ENCODE results near the gene HTT.

Gene HTT

GRCh38 chr4:3060946-3061345 is 13.5 kb upstream of the HTT start:
- Mint-ChIP-seq H3K27me3 (peaks cover 34% of the 10 kb centered on the region), H3K27ac (no peak overlapping the region), H3K4me3 (no peak overlapping the region), H3K4me1 (ENCODE audit: low read depth) (peaks cover 42% of the 10 kb centered on the region), H3K9me3 (peaks cover 12% of the 10 kb centered on the region), H3K36me3 (ENCODE audit: low read depth) (peaks cover 4% of the 10 kb centered on the region)
- intact Hi-C loops (cut with micrococcal nuclease), result no loop called here

DNA sequence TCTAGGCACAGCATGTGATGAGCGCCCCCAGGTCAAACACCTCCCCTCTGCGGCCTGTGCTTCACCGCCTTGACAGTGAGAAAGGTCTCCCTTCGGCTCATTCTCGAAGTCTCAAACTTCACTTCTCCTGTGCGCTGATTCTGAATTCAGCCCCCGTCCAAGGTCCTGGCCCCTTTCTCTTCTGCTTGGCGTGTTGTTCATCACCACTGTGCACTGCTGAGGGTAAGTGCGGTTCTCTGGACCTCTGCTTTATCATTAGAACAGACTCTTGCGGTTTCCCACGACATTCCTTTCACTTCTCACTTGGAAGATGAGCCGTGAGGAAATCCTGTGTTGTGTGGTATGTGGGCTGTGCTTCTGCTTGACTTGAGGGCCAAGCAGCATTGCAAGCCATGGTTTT is 12.0 kb upstream of the HTT start:
- no peaks in the 10 kb centered on the region for H3K9me3 Mint-ChIP-seq
- peak overlapping the region; percentile 30 for H3K4me3 Mint-ChIP-seq
- intact Hi-C loops (cut with micrococcal nuclease), result no loop called here
- H3K27ac Mint-ChIP-seq, result no peak overlapping the region
- H3K27me3 Mint-ChIP-seq, result peaks cover 27% of the 10 kb centered on the region
- no peaks in the 10 kb centered on the region for H3K36me3 Mint-ChIP-seq (ENCODE audit: low read depth)
- peaks cover 57% of the 10 kb centered on the region for H3K4me1 Mint-ChIP-seq (ENCODE audit: low read depth)

DNA sequence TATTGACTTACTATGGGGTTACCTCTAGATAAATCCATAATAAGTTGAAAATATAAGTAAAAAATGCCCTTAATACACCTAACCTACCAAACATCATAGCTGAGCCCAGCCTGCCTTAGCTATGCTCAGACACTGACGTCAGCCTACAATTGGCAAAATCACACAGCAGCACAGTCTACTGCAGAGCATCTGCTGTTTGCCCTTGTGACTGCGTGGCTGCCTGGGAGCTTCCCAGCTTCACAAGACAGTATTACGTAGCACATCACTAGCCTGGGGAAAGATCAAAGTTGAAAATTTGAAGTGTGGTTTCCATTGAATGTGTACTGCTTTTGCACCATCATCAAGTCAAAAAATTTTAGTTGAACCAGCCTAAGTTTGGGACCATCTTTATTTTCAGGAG is 8.9 kb upstream of the HTT start:
- Mint-ChIP-seq H3K27me3 (peaks cover 41% of the 10 kb centered on the region), H3K4me1 (ENCODE audit: low read depth) (peaks cover 44% of the 10 kb centered on the region), H3K4me3 (no peak overlapping the region), H3K27ac (no peak overlapping the region), H3K9me3 (no peaks in the 10 kb centered on the region), H3K36me3 (ENCODE audit: low read depth) (no peaks in the 10 kb centered on the region)
- intact Hi-C loops (cut with micrococcal nuclease), result no loop called here

DNA sequence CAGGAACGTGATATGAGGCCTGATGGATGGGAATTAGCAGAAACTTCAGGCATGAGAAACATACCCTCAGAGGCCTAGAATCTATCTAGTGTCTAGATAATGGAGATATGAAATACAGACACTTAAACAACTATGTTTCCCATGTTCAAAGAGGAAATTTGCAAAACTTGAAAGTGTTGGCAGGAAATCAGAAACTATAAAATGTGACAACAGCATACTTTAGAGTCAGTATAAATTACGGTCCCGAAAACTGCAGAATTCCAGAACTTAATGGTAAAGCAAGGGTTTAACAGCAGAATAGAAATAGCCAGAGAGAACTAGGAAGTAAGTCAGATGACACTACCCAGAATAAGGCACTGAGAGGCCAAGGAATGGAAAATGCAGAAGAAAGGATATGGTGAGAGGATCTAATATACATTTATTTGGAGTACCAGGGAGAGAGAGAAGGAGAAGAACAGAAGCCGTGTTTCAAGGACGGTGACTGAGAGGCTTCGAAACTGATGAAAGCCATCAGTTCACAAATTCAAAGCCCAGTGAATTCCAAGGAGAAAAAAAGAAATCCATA is 7.6 kb upstream of the HTT start:
- Mint-ChIP-seq H3K27ac (peak overlapping the region; percentile 39), H3K9me3 (no peaks in the 10 kb centered on the region), H3K4me1 (ENCODE audit: low read depth) (peaks cover 36% of the 10 kb centered on the region), H3K4me3 (no peak overlapping the region), H3K36me3 (ENCODE audit: low read depth) (no peaks in the 10 kb centered on the region), H3K27me3 (peaks cover 35% of the 10 kb centered on the region)
- intact Hi-C loops (cut with micrococcal nuclease), result no loop called here

GRCh38 chr4:3067473-3068001 is 6.9 kb upstream of the HTT start:
- Mint-ChIP-seq H3K9me3 (no peaks in the 10 kb centered on the region), H3K27me3 (peaks cover 32% of the 10 kb centered on the region), H3K27ac (peak overlapping the region; percentile 39)

GRCh38 chr4:3069661-3070199 is 4.8 kb upstream of the HTT start:
- Mint-ChIP-seq H3K4me1 (ENCODE audit: low read depth) (peaks cover 20% of the 10 kb centered on the region), H3K27me3 (peaks cover 28% of the 10 kb centered on the region), H3K9me3 (no peaks in the 10 kb centered on the region), H3K36me3 (ENCODE audit: low read depth) (peaks cover 6% of the 10 kb centered on the region), H3K4me3 (no peak overlapping the region), H3K27ac (no peak overlapping the region)
- intact Hi-C loops (cut with micrococcal nuclease), result loop anchor here (10.0 kb wide), 1 partner anchor 105 kb away; the partner anchor contains the start of genes GRK4 and NOP14

More at GRCh38 chr4:3067473-3068001, 6.9 kb upstream of the HTT start:
- Mint-ChIP-seq H3K4me3 (no peak overlapping the region), H3K4me1 (ENCODE audit: low read depth) (peaks cover 31% of the 10 kb centered on the region), H3K36me3 (ENCODE audit: low read depth) (no peaks in the 10 kb centered on the region)
- intact Hi-C loops (cut with micrococcal nuclease), result no loop called here

GRCh38 chr4:3070709-3071500 is 3.6 kb upstream of the HTT start:
- intact Hi-C loops (cut with micrococcal nuclease), result loop anchor here (10.0 kb wide), 1 partner anchor 106 kb away; the partner anchor contains the start of genes GRK4 and NOP14

GRCh38 chr4:3071811-3072210 is 2.7 kb upstream of the HTT start:
- peaks cover 23% of the 10 kb centered on the region for H3K27me3 Mint-ChIP-seq
- peaks cover 23% of the 10 kb centered on the region for H3K4me1 Mint-ChIP-seq (ENCODE audit: low read depth)
- no peak overlapping the region for H3K4me3 Mint-ChIP-seq
- no peak overlapping the region for H3K27ac Mint-ChIP-seq
- no peaks in the 10 kb centered on the region for H3K9me3 Mint-ChIP-seq
- peaks cover 18% of the 10 kb centered on the region for H3K36me3 Mint-ChIP-seq (ENCODE audit: low read depth)
- intact Hi-C loops (cut with micrococcal nuclease), result loop anchor here (10.0 kb wide), 1 partner anchor 107 kb away; the partner anchor contains the start of genes GRK4 and NOP14

More at GRCh38 chr4:3070709-3071500, 3.6 kb upstream of the HTT start:
- H3K4me3 Mint-ChIP-seq, result no peak overlapping the region
- no peak overlapping the region for H3K27ac Mint-ChIP-seq
- no peaks in the 10 kb centered on the region for H3K9me3 Mint-ChIP-seq
- H3K36me3 Mint-ChIP-seq (ENCODE audit: low read depth), result peaks cover 16% of the 10 kb centered on the region
- H3K27me3 Mint-ChIP-seq, result peaks cover 23% of the 10 kb centered on the region
- H3K4me1 Mint-ChIP-seq (ENCODE audit: low read depth), result peaks cover 28% of the 10 kb centered on the region

DNA sequence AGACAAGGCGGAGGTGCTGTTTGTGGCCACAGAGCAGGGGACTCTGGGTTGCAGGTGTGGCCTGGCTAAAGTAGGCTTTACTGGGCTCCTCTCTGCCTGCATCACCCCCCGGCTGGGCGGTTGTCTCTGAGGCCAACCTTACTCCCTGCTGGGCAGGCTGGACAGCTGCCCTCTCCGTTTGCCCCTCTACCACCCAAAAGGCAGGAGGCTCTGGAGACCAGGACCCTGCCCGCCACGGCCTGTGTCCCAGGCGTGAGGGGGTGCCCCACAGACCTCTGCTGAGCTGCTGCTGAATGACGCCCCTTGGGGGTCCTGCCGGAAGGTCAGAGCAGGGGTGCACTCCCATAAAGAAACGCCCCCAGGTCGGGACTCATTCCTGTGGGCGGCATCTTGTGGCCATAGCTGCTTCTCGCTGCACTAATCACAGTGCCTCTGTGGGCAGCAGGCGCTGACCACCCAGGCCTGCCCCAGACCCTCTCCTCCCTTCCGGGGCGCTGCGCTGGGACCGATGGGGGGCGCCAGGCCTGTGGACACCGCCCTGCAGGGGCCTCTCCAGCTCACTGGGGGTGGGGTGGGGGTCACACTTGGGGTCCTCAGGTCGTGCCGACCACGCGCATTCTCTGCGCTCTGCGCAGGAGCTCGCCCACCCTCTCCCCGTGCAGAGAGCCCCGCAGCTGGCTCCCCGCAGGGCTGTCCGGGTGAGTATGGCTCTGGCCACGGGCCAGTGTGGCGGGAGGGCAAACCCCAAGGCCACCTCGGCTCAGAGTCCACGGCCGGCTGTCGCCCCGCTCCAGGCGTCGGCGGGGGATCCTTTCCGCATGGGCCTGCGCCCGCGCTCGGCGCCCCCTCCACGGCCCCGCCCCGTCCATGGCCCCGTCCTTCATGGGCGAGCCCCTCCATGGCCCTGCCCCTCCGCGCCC is 1.1 kb upstream of the HTT start:
- Mint-ChIP-seq H3K9me3 (no peaks in the 10 kb centered on the region), H3K27me3 (peaks cover 20% of the 10 kb centered on the region), H3K27ac (peak overlapping the region; percentile 97), H3K4me3 (peak overlapping the region; percentile 66), H3K36me3 (ENCODE audit: low read depth) (peaks cover 18% of the 10 kb centered on the region), H3K4me1 (ENCODE audit: low read depth) (peaks cover 19% of the 10 kb centered on the region)
- intact Hi-C loops (cut with micrococcal nuclease), result loop anchor here (10.0 kb wide), 1 partner anchor 109 kb away; the partner anchor contains the start of genes GRK4 and NOP14

DNA sequence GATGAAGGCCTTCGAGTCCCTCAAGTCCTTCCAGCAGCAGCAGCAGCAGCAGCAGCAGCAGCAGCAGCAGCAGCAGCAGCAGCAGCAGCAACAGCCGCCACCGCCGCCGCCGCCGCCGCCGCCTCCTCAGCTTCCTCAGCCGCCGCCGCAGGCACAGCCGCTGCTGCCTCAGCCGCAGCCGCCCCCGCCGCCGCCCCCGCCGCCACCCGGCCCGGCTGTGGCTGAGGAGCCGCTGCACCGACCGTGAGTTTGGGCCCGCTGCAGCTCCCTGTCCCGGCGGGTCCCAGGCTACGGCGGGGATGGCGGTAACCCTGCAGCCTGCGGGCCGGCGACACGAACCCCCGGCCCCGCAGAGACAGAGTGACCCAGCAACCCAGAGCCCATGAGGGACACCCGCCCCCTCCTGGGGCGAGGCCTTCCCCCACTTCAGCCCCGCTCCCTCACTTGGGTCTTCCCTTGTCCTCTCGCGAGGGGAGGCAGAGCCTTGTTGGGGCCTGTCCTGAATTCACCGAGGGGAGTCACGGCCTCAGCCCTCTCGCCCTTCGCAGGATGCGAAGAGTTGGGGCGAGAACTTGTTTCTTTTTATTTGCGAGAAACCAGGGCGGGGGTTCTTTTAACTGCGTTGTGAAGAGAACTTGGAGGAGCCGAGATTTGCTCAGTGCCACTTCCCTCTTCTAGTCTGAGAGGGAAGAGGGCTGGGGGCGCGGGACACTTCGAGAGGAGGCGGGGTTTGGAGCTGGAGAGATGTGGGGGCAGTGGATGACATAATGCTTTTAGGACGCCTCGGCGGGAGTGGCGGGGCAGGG is 568 bp downstream of the HTT start:
- Mint-ChIP-seq H3K27me3 (peaks cover 8% of the 10 kb centered on the region), H3K36me3 (ENCODE audit: low read depth) (peaks cover 23% of the 10 kb centered on the region), H3K9me3 (no peaks in the 10 kb centered on the region), H3K4me3 (peak overlapping the region; percentile 97), H3K4me1 (ENCODE audit: low read depth) (peaks cover 34% of the 10 kb centered on the region), H3K27ac (peak overlapping the region; percentile 97)
- intact Hi-C loops (cut with micrococcal nuclease), result loop anchor here (10.0 kb wide), 1 partner anchor 110 kb away; the partner anchor contains the start of genes GRK4 and NOP14

DNA sequence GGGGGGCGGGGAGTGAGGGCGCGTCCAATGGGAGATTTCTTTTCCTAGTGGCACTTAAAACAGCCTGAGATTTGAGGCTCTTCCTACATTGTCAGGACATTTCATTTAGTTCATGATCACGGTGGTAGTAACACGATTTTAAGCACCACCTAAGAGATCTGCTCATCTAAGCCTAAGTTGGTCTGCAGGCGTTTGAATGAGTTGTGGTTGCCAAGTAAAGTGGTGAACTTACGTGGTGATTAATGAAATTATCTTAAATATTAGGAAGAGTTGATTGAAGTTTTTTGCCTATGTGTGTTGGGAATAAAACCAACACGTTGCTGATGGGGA is 1.1 kb downstream of the HTT start:
- peaks cover 34% of the 10 kb centered on the region for H3K4me1 Mint-ChIP-seq (ENCODE audit: low read depth)
- H3K27ac Mint-ChIP-seq, result peak overlapping the region; percentile 97
- H3K9me3 Mint-ChIP-seq, result no peaks in the 10 kb centered on the region
- intact Hi-C loops (cut with micrococcal nuclease), result loop anchor here (10.0 kb wide), 1 partner anchor 111 kb away; the partner anchor contains the start of genes GRK4 and NOP14
- H3K27me3 Mint-ChIP-seq, result peaks cover 4% of the 10 kb centered on the region
- peak overlapping the region; percentile 97 for H3K4me3 Mint-ChIP-seq
- H3K36me3 Mint-ChIP-seq (ENCODE audit: low read depth), result peaks cover 23% of the 10 kb centered on the region

- Mint-ChIP-seq H3K4me3 (no peak overlapping the region), H3K27ac (peak overlapping the region; percentile 65), H3K27me3 (peaks cover 3% of the 10 kb centered on the region), H3K9me3 (no peaks in the 10 kb centered on the region), H3K4me1 (ENCODE audit: low read depth) (peaks cover 37% of the 10 kb centered on the region), H3K36me3 (ENCODE audit: low read depth) (peaks cover 23% of the 10 kb centered on the region)
- intact Hi-C loops (cut with micrococcal nuclease), result loop anchor here (2.0 to 10.0 kb wide), 2 partner anchors 31 to 113 kb away; partner anchors contain the start of genes GRK4 and NOP14
Measured at GRCh38 chr4:3077796-3078195, 3.3 kb downstream of the HTT start.

All from dendritic cell treated with granulocyte-macrophage colony-stimulating factor and Interleukin-4, amounts not matched to agents 40 ng/mL and 50 ng/mL, for 4 days (primary cell).